NCI-H1417 treated with DMSO at 0.1 percent for 48 hours (cell line): Measurements from ENCODE around the gene LRRC26.

Experiments
- DNase-seq: peaks from one replicate; lab custom pipeline; 2025; lab: John Stamatoyannopoulos, UW

The LRRC26 gene

GRCh38 chr9:137167747-137168572 lies 1.9 kb downstream of the LRRC26 start:
- no peak for DNase-seq

DNA sequence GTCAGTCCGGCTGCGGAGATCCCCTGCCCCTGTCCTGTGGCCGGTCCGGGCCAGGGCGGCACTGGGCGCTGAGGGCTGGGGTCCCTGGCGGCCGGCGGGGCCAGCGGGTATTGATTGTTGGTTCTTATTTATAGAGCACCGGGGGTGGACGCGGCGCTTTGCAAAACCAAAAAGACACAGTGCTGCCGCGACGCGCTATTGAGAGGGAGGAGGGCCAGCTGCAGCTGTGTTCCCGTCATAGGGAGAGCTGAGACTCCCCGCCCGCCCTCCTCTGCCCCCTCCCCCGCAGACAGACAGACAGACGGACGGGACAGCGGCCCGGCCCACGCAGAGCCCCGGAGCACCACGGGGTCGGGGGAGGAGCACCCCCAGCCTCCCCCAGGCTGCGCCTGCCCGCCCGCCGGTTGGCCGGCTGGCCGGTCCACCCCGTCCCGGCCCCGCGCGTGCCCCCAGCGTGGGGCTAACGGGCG lies 2.5 kb downstream of the LRRC26 start:
- DNase-seq: no peak

- no peak for DNase-seq
Measured at GRCh38 chr9:137166380-137167229, 3.2 kb downstream of the LRRC26 start.

- no peak for DNase-seq
Measured at GRCh38 chr9:137165250-137165836, 4.5 kb downstream of the LRRC26 start.

GRCh38 chr9:137164370-137165249 lies 5.2 kb downstream of the LRRC26 start:
- no peak for DNase-seq

GRCh38 chr9:137163805-137164204 lies 6.0 kb downstream of the LRRC26 start:
- DNase-seq: no peak

DNA sequence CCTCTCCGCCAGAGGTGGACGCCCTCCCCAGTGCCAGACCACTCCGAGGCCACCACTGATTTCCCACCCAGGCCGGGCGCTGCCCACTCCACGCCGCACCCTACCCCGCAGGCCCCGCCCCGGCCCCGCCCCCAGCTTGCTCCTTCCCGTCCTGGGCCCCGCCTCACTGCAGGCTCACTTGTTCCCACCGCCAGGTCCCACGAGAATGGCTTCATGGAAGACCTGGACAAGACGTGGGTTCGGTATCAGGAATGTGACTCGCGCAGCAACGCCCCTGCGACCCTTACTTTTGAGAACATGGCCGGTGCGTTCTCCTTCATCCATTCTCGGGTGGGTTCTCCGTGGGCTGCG lies 6.5 kb downstream of the LRRC26 start:
- DNase-seq: no peak

DNA sequence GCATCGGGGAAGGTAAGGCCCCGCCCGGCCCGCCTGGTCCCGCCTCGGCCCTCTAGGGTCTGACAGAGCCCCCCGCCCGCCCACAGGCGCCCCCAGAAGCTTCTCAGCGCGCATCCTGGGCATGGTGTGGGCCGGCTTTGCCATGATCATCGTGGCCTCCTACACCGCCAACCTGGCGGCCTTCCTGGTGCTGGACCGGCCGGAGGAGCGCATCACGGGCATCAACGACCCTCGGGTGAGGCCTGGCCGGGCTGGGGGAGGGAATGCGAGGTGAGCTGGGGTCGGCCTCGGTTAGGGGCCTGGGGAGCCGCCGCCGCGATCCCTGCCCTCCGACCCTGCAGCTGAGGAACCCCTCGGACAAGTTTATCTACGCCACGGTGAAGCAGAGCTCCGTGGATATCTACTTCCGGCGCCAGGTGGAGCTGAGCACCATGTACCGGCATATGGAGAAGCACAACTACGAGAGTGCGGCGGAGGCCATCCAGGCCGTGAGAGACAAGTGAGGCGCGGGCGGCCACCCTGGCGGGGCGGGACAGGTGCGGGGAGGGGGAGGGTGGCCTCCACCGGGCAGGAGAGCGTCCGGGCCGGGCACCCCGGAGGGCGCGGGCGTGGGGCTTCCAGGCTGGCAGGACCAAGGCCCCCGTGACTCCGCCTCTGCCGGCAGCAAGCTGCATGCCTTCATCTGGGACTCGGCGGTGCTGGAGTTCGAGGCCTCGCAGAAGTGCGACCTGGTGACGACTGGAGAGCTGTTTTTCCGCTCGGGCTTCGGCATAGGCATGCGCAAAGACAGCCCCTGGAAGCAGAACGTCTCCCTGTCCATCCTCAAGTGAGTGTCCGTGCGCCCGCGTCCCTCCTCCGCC lies 7.1 kb downstream of the LRRC26 start:
- DNase-seq: no peak

GRCh38 chr9:137161558-137162486 lies 8.0 kb downstream of the LRRC26 start:
- DNase-seq: no peak

GRCh38 chr9:137160716-137161557 lies 8.9 kb downstream of the LRRC26 start:
- no peak for DNase-seq

- DNase-seq: no peak
Measured at GRCh38 chr9:137160054-137160425, 9.8 kb downstream of the LRRC26 start.

GRCh38 chr9:137159105-137160053 lies 10.5 kb downstream of the LRRC26 start:
- no peak for DNase-seq

- DNase-seq: no peak
Measured at GRCh38 chr9:137158625-137159024, 11.2 kb downstream of the LRRC26 start.

DNA sequence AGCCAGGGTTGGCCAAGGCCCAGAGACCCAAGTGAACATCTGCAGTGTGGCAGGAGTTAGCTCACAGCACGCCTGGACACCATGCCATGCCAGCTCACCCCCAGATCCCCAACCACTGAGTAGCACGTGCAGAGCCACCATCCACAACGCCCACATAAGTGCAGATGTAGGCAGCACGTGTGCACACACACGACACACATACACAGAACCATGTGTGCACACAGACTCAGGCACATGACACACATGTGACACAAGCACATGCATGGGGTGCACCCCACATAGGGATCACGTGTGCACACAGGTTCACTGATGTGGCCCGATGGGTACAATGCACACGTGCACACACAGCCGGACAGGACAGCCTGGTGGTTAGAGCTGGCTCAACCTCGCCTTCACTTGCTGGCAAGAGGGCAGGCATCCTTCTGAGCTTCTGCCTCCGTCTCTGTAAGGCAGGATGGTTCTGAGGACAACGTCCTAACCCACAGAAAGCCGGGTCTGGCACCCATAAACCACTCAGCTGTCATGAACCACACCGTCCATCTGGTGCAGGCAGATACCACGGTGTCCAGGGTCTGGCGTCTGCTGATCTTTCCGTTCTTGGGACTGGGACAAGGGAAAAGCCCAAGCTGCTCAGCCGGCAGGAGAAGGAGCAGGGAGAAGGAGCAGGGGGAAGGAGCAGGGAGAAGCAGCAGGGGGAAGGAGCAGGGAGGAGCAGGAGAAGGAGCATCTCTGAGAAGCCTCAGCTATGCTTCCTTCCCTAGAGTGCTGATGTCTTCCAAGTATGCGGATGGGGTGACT lies 12.0 kb downstream of the LRRC26 start:
- no peak for DNase-seq

DNA sequence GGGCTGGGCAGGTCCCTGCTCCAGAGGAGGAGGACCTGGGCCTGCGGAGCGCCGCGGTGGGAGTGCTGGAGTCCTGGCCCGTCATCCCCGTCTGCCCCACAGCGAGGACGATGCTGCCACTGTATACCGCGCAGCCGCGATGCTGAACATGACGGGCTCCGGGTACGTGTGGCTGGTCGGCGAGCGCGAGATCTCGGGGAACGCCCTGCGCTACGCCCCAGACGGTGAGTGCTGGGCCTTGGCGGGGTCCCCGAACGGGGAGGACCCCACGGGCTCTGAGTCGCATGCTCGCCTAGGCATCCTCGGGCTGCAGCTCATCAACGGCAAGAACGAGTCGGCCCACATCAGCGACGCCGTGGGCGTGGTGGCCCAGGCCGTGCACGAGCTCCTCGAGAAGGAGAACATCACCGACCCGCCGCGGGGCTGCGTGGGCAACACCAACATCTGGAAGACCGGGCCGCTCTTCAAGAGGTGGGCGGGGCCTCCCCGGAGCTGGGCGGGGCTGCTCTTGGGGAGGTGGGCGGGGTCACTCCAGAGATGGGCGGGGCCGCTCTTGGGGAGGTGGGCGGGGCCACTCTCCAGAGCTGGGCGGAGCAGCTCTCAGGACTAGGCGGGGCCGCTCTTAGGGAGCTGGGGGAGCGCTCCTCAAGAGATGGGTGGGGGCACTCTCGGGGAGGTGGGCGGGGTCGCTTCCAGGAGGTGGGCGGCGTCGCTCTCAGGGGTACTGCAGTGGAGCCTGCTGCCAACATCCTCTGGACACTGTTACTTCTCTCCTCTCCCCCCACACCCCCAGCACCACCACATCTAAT lies 13.1 kb downstream of the LRRC26 start:
- no peak for DNase-seq

GRCh38 chr9:137152844-137153405 lies 16.9 kb downstream of the LRRC26 start:
- DNase-seq: no peak
